ENCODE data around the gene CYBA. TPM values are rescaled to one million over a fixed set of nuclear protein-coding genes. Genes with fewer than 3 reads are reported as not detected.

Gene CYBA
- total RNA-seq, 1 donor, result 250 TPM

- Histone ChIP-seq H3K4me3 (ENCODE audit: insufficient read depth, low read length) (no peak overlapping the region), H3K79me2 (ENCODE audit: insufficient read depth, low read length) (no peaks in the 10 kb centered on the region), H3K4me1 (ENCODE audit: insufficient read depth, low read length) (peaks cover 6% of the 10 kb centered on the region), H3K9me3 (ENCODE audit: low read depth, low read length) (no peaks in the 10 kb centered on the region), H4K20me1 (ENCODE audit: insufficient read depth, low read length) (peaks cover 11% of the 10 kb centered on the region), H3K36me3 (ENCODE audit: insufficient read depth, low read length) (no peaks in the 10 kb centered on the region), H3K4me2 (ENCODE audit: insufficient read depth, low read length) (no peak overlapping the region), H3K27ac (ENCODE audit: low read depth, low read length) (no peak overlapping the region), H3K27me3 (ENCODE audit: insufficient read depth, low read length) (peaks cover 35% of the 10 kb centered on the region), H2AFZ (ENCODE audit: low read length) (no peak overlapping the region)
- no peak for TF ChIP-seq CTCF (IDR thresholded peaks at IDR 0.05; ENCODE audit: extremely low read depth, low read depth, low read length)
- DNase-seq (ENCODE audit: insufficient read length, low spot score, missing footprints), result no peak
Observed at GRCh38 chr16:88635671-88636319, 15.1 kb downstream of the CYBA start.

DNA sequence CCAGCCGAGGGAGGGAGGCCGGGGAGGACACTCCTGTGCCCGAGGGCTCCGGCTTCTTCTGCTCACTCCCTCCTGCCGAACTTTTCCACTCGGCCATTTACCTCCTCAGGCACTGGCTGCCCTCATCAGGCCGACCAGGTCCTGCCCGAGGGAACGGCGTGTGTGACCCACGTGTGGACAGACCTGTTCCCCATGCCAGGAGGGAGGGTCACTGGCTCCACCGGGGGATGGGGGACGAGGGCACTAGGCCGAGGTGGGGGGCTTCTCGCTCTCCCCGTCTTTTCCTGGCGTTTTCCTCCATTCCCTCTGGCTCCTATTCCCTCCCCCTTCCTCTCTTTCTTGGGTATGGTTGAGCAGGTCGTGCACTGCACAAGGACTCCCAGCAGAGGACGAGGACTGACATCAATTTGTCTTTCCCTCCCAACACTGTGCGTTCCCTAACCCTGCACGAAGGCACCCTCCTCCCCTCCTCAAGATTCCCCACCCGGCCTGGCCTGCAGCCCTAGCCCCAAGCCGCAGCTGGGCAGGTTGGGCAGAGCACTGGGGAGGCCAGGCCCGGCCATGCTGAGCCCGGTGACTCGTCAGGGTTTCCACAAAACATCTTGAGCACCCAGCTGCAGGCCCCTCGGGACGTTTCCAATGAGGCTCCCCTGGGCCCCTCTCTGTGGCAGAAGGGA lies 15.7 kb downstream of the CYBA start:
- Histone ChIP-seq H4K20me1 (ENCODE audit: insufficient read depth, low read length) (peaks cover 11% of the 10 kb centered on the region), H2AFZ (ENCODE audit: low read length) (no peak overlapping the region), H3K4me2 (ENCODE audit: insufficient read depth, low read length) (peak overlapping the region; percentile 84), H3K9me3 (ENCODE audit: low read depth, low read length) (no peaks in the 10 kb centered on the region), H3K4me3 (ENCODE audit: insufficient read depth, low read length) (peak overlapping the region; percentile 73), H3K4me1 (ENCODE audit: insufficient read depth, low read length) (peaks cover 6% of the 10 kb centered on the region), H3K36me3 (ENCODE audit: insufficient read depth, low read length) (peaks cover 3% of the 10 kb centered on the region), H3K27ac (ENCODE audit: low read depth, low read length) (no peak overlapping the region), H3K79me2 (ENCODE audit: insufficient read depth, low read length) (no peaks in the 10 kb centered on the region), H3K27me3 (ENCODE audit: insufficient read depth, low read length) (peaks cover 29% of the 10 kb centered on the region)
- peak; percentile 96 for DNase-seq (ENCODE audit: insufficient read length, low spot score, missing footprints)
- no peak for TF ChIP-seq CTCF (IDR thresholded peaks at IDR 0.05; ENCODE audit: extremely low read depth, low read depth, low read length)

DNA sequence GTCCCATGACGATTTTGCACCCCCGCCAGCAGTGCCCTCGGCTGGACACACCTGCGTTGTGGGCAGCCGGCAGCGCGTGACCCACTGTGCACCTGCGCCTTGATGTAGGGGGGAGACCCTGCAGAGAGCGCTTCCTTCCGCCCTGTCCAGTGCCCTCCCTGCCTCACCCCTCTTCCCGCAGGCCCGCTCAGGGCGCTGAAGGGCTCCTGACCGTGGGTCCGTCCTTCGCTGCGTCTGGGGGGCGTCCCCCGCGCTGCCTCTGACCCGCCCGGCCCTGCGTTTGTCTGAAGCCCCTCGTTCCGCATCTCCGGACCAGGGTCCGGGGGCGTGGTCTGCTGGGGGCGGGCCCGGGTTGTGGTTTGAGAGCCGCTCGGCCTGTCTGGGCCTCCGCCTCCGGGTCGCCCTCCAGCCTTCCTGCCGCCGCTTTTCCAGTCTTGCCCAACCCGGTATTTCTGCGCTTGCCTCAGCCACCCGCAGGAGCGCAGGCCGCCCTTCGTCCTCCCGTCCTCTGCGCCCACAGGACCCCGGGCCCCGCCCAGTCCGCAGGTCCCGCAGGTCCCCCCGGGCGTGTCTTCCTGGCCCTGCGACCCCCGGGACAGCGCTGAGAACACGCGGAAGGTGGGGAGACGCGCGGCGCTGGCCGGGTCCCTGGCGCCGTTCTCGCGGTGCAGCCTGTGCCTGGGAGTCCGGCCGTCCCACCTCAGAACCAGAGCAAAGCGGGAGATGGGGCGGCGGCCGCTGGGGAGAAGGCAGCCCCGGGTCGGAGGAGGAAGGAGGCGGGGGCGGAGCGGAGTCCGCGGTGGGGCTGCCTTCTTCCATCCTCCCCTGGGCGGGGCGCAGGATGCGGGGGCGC lies 16.5 kb downstream of the CYBA start:
- Histone ChIP-seq H4K20me1 (ENCODE audit: insufficient read depth, low read length) (peaks cover 11% of the 10 kb centered on the region), H3K79me2 (ENCODE audit: insufficient read depth, low read length) (no peaks in the 10 kb centered on the region), H3K36me3 (ENCODE audit: insufficient read depth, low read length) (peaks cover 10% of the 10 kb centered on the region), H3K4me2 (ENCODE audit: insufficient read depth, low read length) (peak overlapping the region; percentile 84), H3K27me3 (ENCODE audit: insufficient read depth, low read length) (peaks cover 21% of the 10 kb centered on the region), H3K4me1 (ENCODE audit: insufficient read depth, low read length) (peaks cover 6% of the 10 kb centered on the region), H3K4me3 (ENCODE audit: insufficient read depth, low read length) (peak overlapping the region; percentile 73), H2AFZ (ENCODE audit: low read length) (no peak overlapping the region), H3K27ac (ENCODE audit: low read depth, low read length) (no peak overlapping the region), H3K9me3 (ENCODE audit: low read depth, low read length) (no peaks in the 10 kb centered on the region)
- DNase-seq (ENCODE audit: insufficient read length, low spot score, missing footprints), result peak; percentile 98
- no peak for TF ChIP-seq CTCF (IDR thresholded peaks at IDR 0.05; ENCODE audit: extremely low read depth, low read depth, low read length)

All from osteoblast (primary cell).